HG03064 (cell line): Measurements from ENCODE around the gene BCCIP.

ENCODE experiments used
- ATAC-seq: cut with Tn5 transposase; IDR thresholded peaks from one replicate; pipeline ENCODE4 v1.9.1; 2021; ENCODE audit warnings: low read depth; ENCODE audit not compliant: unreplicated experiment

The BCCIP gene

GRCh38 chr10:125797424-125797823, 25.9 kb upstream of the BCCIP start:
- ATAC-seq = no peak

DNA sequence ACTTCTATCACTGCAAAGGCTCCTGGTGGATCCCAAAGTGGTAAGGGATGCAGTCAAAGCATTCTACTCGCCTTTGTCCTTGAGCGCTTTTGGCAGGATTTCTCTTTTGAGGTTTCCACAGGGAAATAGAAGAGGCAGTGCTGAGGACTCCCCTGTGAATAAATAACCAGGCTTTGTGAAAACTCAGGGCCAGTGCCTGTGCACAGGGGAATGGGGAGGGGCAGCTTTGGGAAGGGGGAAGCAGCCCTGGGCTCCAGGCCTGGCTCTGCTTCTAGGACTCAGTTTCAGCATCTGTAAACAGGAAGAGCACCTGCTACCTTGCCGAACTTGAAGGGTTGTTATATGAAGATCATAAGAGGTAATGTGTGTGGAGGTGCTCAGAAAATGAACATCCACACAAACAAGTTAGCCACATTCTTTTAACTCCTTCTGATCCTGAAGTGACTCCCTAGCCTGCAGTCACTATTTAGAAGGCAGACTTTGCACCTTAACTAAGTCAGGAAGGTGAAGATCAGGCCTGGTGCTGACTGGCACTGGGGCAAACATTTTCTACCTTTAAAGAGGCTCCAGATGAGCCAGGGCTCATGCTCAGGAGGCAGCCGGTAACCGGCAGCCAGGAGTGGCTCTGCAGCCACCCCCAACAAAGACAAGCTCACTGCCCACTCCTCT, 25.2 kb upstream of the BCCIP start:
- ATAC-seq = no peak

- ATAC-seq = no peak
Observed at GRCh38 chr10:125799451-125800182, 23.7 kb upstream of the BCCIP start.

DNA sequence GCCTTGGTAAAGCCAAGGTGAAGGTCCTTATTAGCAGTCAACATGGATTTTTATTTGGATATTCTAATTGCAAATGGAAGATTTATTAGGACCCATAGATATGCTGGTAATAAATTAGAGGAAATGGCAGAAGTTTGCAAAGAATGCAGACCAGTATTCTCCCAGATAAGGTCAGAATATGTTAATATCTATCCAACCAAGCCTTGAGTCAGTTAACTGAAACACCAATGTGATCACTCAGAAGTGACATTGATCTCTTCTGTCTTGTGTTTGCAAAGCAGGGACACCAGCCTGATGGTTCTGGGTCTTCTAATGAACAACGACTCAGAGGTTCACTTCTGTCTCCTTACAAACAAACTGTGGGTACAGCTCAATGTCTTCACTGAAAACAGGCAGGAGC, 21.8 kb upstream of the BCCIP start:
- ATAC-seq = no peak

GRCh38 chr10:125802131-125802530, 21.2 kb upstream of the BCCIP start:
- ATAC-seq = no peak

DNA sequence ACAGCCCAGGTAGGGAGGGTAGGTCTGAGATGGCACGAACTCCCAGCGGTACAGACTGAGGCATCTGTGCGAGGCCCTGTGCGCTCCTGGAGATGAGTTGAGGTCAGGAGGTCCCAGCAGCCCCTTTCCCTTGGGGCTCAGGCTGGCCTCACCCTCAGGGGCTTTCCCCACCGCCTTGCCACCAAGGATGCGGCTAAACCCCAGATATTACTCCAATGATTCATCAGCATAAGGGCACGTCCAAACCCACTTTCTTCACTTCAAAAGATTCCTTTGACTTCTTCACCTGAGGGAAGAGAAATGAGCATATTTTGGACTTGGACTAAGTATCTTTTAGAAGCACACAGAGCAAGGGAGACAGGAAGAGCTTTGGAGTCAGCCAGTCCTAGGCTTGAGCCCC, 20.6 kb upstream of the BCCIP start:
- no peak for ATAC-seq

DNA sequence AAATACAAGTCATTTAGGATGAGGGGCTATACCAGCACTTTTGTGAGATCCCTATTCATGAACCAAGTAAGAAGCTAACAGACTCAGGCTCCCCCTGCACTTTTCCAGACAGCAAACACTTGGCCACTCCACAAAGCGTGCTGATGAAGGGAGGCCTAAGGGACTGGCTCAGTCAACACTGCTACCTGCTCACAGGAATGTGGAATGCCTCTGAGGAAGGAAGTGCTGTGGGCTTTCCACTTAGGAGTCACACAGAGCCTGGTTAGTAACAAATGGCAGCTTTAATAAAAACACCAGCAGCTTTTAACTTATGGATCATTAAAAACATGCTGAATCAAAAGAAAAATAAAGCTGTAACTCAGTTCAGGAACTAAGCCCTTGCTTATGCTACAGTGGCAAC, 15.3 kb upstream of the BCCIP start:
- ATAC-seq = no peak

DNA sequence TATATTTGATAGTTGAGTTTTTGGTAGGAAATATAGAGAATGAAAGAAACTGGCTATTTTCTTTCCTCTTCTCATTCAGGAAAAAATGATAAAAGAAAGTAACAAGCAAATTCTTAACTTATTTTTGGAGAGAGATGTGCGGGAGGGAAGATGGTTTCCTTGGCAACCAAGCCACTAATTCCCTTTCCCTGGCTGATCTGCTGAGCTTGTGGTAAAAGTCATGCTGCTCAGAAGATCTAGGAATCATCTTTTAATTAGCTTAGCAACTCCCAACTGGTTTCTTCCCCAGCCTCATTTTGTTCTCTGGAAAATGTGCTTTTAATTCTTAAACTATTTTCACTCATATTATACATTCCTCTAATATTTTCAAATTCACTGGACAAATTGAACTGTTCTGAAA, 12.1 kb upstream of the BCCIP start:
- no peak for ATAC-seq

DNA sequence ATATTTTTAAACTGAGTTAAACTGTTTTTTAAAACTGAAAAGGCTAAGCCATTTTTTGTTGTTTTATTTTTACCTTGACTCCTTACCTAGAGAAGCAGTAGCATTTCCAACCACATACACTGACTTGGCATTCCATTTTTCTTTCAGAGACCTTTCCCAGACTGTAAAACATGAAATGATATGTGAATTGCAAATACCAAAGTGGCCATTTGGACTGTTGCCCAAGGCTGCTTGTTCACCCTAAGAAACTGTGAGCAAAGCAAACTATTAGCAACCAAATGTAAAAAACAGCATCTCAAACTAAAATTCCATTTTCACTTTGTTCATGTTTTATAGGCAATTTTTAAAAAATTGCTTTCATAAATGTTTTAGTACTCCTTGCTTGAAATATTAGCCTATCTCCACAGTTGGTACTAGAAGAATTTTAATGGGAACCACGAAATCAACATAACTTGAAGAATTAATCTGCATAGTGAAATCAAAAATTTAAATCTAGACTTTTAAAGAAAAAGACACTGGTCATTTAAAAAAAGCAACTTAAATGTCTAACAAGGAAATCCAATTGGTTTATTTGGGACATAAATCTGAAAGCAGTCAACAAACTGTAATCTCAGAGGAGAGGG, 11.1 kb upstream of the BCCIP start:
- no peak for ATAC-seq

DNA sequence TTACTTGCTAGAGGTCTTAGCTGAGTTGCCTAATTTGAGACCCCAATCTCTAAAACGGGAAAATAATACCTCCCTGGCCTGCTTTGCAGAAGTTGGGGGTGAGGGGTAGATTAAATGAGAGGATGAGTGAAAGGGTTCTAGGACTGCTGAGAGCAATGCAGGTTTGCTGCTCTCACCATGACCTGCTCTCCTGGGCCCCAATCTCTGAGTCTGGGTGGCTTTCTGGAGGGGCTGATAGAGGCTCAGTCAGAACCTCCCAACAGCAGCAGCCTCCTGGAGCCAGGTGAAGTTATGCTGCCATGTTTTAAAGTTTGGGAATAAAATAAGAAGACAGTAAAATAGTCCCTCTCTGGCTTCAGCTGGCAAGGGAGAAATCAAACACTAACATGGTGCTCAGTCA, 7.6 kb upstream of the BCCIP start:
- no peak for ATAC-seq

DNA sequence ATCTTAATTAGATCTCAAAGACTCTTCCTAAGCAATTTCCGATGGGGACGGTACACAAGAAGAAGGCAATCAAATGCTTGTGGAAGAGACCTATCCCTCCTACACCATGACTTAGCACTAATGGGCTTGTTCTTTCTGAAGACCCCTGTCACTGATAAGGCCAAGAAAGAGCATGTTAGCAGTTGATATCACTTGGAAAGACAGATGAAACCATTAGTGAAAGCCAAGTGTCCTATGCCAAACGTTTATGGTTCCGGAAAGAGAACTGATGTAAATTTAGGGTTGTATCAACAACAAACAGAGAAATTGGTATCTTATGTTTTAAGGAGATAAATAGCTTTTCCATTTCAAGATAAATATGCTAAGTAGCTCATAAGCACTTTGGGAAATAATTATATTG, 6.8 kb upstream of the BCCIP start:
- ATAC-seq = no peak

- ATAC-seq = no peak
Observed at GRCh38 chr10:125817337-125817946, 5.9 kb upstream of the BCCIP start.

DNA sequence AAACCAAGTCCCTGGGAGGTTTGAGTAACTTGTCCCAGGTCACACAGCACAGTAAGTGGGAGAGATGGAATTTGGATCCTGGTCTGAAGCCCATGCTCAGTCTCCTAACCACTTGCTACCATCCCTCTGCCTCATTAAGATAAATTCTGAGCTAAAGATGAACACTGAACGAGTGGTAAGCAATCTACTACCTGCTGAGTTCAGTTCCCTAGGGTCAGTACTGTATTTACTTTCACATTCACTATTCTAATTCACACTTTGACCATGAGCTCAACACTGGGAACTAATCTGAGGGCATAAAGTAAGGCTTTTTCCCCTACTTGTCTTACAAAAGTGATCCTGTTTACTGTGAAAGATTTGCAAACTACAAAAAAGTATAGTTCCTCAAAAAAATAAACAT, 2.6 kb upstream of the BCCIP start:
- ATAC-seq = peak; percentile 53

GRCh38 chr10:125823663-125824251, 411 bp downstream of the BCCIP start:
- ATAC-seq = no peak

GRCh38 chr10:125824736-125825135, 1.4 kb downstream of the BCCIP start:
- no peak for ATAC-seq

GRCh38 chr10:125827133-125827532, 3.8 kb downstream of the BCCIP start:
- no peak for ATAC-seq

DNA sequence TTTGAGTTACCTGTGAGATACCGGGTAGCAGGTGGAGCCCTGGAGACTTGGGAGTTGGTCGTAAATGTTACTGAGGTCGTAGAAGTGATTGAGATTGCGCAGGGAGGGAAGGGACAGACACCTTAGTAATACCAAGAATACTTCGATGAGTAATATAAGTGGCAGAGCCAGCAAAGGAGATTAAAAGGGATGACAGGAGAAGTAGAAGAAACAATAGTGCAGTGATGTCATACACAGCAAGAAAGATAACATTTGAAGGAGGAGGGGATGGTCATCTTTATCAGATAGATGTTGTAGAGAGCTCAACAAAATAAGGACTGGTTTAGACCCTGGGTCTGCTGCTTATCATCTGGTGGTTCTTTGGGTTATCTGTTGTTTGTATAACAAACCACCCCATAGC, 5.0 kb downstream of the BCCIP start:
- no peak for ATAC-seq

GRCh38 chr10:125836746-125837145, 13.4 kb downstream of the BCCIP start:
- ATAC-seq = no peak

DNA sequence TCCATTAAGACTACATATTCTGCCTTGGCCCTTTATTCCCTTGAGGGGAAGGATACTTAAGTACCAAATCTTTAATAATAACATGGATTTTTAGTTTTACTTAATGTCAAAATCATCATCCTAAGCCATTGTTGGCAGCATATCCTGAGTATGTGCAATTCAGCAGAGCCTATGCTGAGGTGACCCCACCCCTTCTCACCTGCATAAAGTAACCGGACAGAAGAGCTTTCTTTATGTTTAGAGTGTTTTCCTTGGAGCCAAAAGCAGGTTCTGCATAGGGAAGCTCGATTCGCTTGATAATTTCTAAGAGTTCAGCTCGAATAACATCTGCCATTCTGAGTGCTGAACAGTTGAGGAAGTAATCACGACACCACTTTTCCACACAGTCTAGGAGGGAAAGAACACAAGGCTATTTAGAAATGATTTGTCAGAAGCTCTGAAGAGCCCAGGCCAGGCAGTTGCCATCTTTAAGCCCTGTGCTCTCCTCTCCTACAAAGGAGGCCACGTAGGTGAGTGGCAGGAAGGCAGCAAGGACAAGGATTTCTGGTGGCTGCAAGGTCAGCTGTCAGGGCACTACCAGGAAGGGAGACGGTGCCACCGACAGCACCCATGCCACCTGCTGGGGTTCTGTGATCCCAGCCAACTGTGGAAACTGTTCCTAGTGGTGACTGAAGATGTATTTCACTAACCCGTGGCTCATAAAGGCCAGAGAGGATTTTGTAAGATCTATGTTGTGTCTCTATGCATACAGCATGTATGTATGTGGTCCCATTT, 15.6 kb downstream of the BCCIP start:
- ATAC-seq = no peak

DNA sequence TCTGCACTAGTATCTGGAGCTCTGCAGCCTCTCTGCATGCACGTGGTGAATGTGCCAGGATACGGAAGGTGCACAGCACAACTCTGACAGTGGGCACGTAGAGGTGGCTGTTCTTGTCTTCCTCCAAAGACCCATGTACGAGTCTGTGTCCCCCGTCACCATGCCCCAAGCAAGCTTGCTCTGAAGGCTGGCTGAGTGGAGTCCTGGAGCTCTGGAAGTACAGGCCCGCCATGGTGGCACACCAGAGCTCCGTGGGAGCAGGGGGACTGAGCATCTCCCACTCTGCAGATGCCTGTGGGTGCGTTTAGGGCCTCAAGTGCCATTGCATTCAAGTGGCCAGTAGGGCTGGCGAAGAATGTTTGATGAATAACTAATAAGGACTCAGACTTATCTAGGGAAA, 17.1 kb downstream of the BCCIP start:
- no peak for ATAC-seq
